IMR-90 (cell line): Measurements from ENCODE around the gene MALL.
"Not testable (repeated sequence)": the region's sequence is repeated elsewhere in the genome, so short reads cannot be mapped to it uniquely, and the experiment has no call there.

Experiments used
- CEBPB ChIP-seq: IDR thresholded peaks from 2 replicates; pipeline ENCODE4 v1.6.1; 2012; ENCODE audit warnings: low read depth, low read length, improper control_type of control experiment
- CHD1 ChIP-seq: IDR thresholded peaks from 2 replicates; pipeline ENCODE4 v1.6.1; 2012; ENCODE audit warnings: low read depth, low read length, improper control_type of control experiment
- CTCF ChIP-seq: conservative IDR thresholded peaks from 2 replicates; pipeline ENCODE4 v1.5.1; 2012; ENCODE audit warnings: mild to moderate bottlenecking, low read depth, low read length, improper control_type of control experiment
- MXI1 ChIP-seq: IDR thresholded peaks from 2 replicates; pipeline ENCODE4 v1.6.1; 2012; ENCODE audit warnings: low read depth, mild to moderate bottlenecking, low read length, moderate library complexity, borderline replicate concordance
- POLR2A ChIP-seq: IDR thresholded peaks from 2 replicates; pipeline ENCODE4 v1.6.1; 2012; ENCODE audit warnings: mild to moderate bottlenecking, low read depth, low read length
- RCOR1 ChIP-seq: IDR thresholded peaks from 2 replicates; pipeline ENCODE4 v1.6.1; 2012; ENCODE audit warnings: mild to moderate bottlenecking, low read length, improper control_type of control experiment; ENCODE audit not compliant: insufficient replicate concordance
- SMC3 ChIP-seq: fragments of 150-350 bp; IDR thresholded peaks from 2 replicates; pipeline ENCODE4 v1.6.1; 2016; ENCODE audit warnings: low read depth, mild to moderate bottlenecking, antibody characterized with exemption, low read length, moderate library complexity
- TF ChIP-seq, protein P1 (sequence below): fragments of 150-350 bp; IDR thresholded peaks from 2 replicates; pipeline ENCODE4 v1.6.1; 2017; ENCODE audit warnings: mild to moderate bottlenecking, antibody characterized with exemption, low read length, low read depth

DNA sequence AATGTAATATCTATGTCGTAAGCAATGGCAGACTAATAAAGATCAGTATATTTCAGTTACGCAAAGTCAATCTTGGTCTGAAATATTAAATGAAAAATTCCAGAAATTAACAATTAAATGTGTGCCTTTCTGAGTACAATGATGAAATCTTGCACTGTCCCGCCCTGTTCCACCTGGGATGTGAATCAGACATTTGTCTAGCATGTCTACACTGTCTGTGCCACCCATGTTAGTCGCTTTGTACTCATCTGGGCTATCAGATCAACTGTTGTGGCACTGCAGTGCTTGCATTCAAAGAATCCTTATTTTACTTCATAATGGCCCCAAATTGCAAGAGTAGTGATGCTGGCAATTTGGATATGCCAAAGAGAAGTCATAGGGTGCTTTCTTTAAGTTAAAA is 25.5 kb downstream of the MALL start:
- TF ChIP-seq POLR2A, CTCF, RCOR1, CHD1, SMC3, CEBPB, MXI1: not testable (repeated sequence)
- TF ChIP-seq, protein P1, sequence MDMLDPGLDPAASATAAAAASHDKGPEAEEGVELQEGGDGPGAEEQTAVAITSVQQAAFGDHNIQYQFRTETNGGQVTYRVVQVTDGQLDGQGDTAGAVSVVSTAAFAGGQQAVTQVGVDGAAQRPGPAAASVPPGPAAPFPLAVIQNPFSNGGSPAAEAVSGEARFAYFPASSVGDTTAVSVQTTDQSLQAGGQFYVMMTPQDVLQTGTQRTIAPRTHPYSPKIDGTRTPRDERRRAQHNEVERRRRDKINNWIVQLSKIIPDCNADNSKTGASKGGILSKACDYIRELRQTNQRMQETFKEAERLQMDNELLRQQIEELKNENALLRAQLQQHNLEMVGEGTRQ = not testable (repeated sequence)
